Keratinocyte (primary cell): ENCODE results near the gene SMYD3. TPM values are rescaled to one million over a fixed set of nuclear protein-coding genes. Genes with fewer than 3 reads are reported as not detected.

Source experiments
- DNase-seq: peaks from one replicate; pipeline ENCODE4 v3.0.0-alpha.2; 2011; ENCODE audit warnings: low read depth, missing footprints, low spot score
- FAIRE-seq: peaks from 2 replicates; lab custom pipeline; 2011; peaks lifted over from hg19 to GRCh38; lab: Jason Lieb, UNC
- H2AFZ ChIP-seq: 2 replicates; pipeline ENCODE4 v1.6.0; 2012; ENCODE audit warnings: low read length, control low read depth, inconsistent platforms; ENCODE audit not compliant: control insufficient read depth
- H3K27ac ChIP-seq: 2 replicates; pipeline ENCODE4 v1.5.1; 2011; ENCODE audit warnings: low read length; ENCODE audit not compliant: control insufficient read depth, insufficient read depth
- H3K27me3 ChIP-seq: 3 replicates; pipeline ENCODE4 v1.6.0; 2011; ENCODE audit warnings: low read length; ENCODE audit not compliant: control insufficient read depth, insufficient read depth; ENCODE audit errors: extremely low read depth
- H3K36me3 ChIP-seq, 2 experiments: 2 replicates in 1 of 2; 3 replicates in 1 of 2; pipeline ENCODE4 v1.5.1; 2011; ENCODE audit warnings: low read length in 2 of 2, mild to moderate bottlenecking in 1 of 2; ENCODE audit not compliant: control insufficient read depth in 2 of 2, insufficient read depth in 2 of 2; ENCODE audit errors: extremely low read depth in 1 of 2
- H3K4me1 ChIP-seq: 3 replicates; pipeline ENCODE4 v1.5.1; 2011; ENCODE audit warnings: low read length; ENCODE audit not compliant: control insufficient read depth, insufficient read depth; ENCODE audit errors: extremely low read depth
- H3K4me2 ChIP-seq: 3 replicates; pipeline ENCODE4 v1.6.0; 2011; ENCODE audit warnings: low read depth, low read length; ENCODE audit not compliant: control insufficient read depth, insufficient read depth; ENCODE audit errors: extremely low read depth
- H3K4me3 ChIP-seq, 3 experiments: fragments of 200-600 bp in 1 of 3; sonication (generic) in 1 of 3; 2 replicates in 2 of 3; 3 replicates in 1 of 3; pipeline ENCODE4 v1.5.1; 2011 to 2016; ENCODE audit warnings: low read length in 3 of 3, mild to moderate bottlenecking in 3 of 3, control low read depth in 2 of 3, inconsistent platforms in 1 of 3, low read depth in 1 of 3, mixed read lengths in 1 of 3, mixed run types in 1 of 3, moderate library complexity in 1 of 3; ENCODE audit not compliant: control insufficient read depth in 2 of 3, insufficient read depth in 2 of 3; ENCODE audit errors: extremely low read depth in 1 of 3
- H3K79me2 ChIP-seq: 2 replicates; pipeline ENCODE4 v1.6.0; 2012; ENCODE audit warnings: low read length; ENCODE audit not compliant: control insufficient read depth, insufficient read depth
- H3K9ac ChIP-seq: 3 replicates; pipeline ENCODE4 v1.6.0; 2011; ENCODE audit warnings: low read length; ENCODE audit not compliant: control insufficient read depth, insufficient read depth; ENCODE audit errors: extremely low read depth
- H3K9me1 ChIP-seq: 3 replicates; pipeline ENCODE4 v1.6.0; 2011; ENCODE audit warnings: low read length; ENCODE audit not compliant: control insufficient read depth, insufficient read depth; ENCODE audit errors: extremely low read depth
- H3K9me3 ChIP-seq: 2 replicates; pipeline ENCODE4 v1.5.1; 2012; ENCODE audit warnings: low read depth, low read length; ENCODE audit not compliant: control insufficient read depth
- H4K20me1 ChIP-seq: 3 replicates; pipeline ENCODE4 v1.6.0; 2011; ENCODE audit warnings: low read length; ENCODE audit not compliant: control insufficient read depth, insufficient read depth; ENCODE audit errors: extremely low read depth
- EZH2 ChIP-seq: IDR thresholded peaks from one replicate; pipeline ENCODE4 v1.6.1; 2012; ENCODE audit warnings: inconsistent platforms, mild to moderate bottlenecking, low read length, moderate library complexity
- dilution Hi-C: fragments of 300-500 bp; cut with MboI; formaldehyde crosslinking; loops from one replicate; pipeline ENCODE4 v1.7.0; 2020; ENCODE audit warnings: low sequenced_read_pairs; ENCODE audit not compliant: extremely low pct_ligation_motif_present
- polyA plus RNA-seq, 5 experiments: library from polyadenylated mRNA; depleted of rRNA in 3 of 5; stranded (reverse) in 3 of 5; stranded (forward) in 1 of 5; unstranded in 1 of 5; fragments of >200 nt; gene quantifications; 1 replicate in 1 of 5; 2 replicates in 3 of 5; 3 replicates in 1 of 5; pipeline versions ENCODE4 v1.2.1 to v1.2.3, GENCODE V29; 2011 to 2012; ENCODE audit warnings: missing spikeins in 2 of 5, low read depth in 1 of 5, low replicate concordance in 1 of 5
- TF ChIP-seq, protein P1 (sequence below), 3 experiments: IDR thresholded peaks in 1 of 3; conservative IDR thresholded peaks in 1 of 3; optimal IDR thresholded peaks in 1 of 3; 2 replicates in 2 of 3; 3 replicates in 1 of 3; pipeline versions ENCODE3 to v1.5.1; 2011; ENCODE audit warnings: low read length in 3 of 3, mild to moderate bottlenecking in 3 of 3, moderate library complexity in 2 of 3, control low read depth in 1 of 3, inconsistent platforms in 1 of 3; ENCODE audit not compliant: insufficient read depth in 2 of 3; ENCODE audit errors: extremely low read depth in 1 of 3

The SMYD3 gene
- polyA plus RNA-seq, 1 donor (not counting 4 experiments of a cell fraction or from before 2014, with no cell fraction given): 31.0 TPM

GRCh38 chr1:246367041-246367440, 140.0 kb downstream of the SMYD3 start:
- FAIRE-seq: no peak
- no peaks in the 10 kb centered on the region for H3K79me2 ChIP-seq
- H3K27me3 ChIP-seq: no peaks in the 10 kb centered on the region
- no peak overlapping the region for H3K4me3 ChIP-seq
- H4K20me1 ChIP-seq: no peaks in the 10 kb centered on the region
- dilution Hi-C loops: no loop called here
- no peaks in the 10 kb centered on the region for H3K9me1 ChIP-seq
- H3K27ac ChIP-seq: no peak overlapping the region
- H2AFZ ChIP-seq: no peak overlapping the region
- DNase-seq: no peak
- no peak overlapping the region for H3K4me2 ChIP-seq
- no peaks in the 10 kb centered on the region for H3K4me1 ChIP-seq
- no peak overlapping the region for H3K9ac ChIP-seq
- no peaks in the 10 kb centered on the region for H3K9me3 ChIP-seq
- TF ChIP-seq, protein P1, sequence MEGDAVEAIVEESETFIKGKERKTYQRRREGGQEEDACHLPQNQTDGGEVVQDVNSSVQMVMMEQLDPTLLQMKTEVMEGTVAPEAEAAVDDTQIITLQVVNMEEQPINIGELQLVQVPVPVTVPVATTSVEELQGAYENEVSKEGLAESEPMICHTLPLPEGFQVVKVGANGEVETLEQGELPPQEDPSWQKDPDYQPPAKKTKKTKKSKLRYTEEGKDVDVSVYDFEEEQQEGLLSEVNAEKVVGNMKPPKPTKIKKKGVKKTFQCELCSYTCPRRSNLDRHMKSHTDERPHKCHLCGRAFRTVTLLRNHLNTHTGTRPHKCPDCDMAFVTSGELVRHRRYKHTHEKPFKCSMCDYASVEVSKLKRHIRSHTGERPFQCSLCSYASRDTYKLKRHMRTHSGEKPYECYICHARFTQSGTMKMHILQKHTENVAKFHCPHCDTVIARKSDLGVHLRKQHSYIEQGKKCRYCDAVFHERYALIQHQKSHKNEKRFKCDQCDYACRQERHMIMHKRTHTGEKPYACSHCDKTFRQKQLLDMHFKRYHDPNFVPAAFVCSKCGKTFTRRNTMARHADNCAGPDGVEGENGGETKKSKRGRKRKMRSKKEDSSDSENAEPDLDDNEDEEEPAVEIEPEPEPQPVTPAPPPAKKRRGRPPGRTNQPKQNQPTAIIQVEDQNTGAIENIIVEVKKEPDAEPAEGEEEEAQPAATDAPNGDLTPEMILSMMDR (optimal IDR thresholded peaks at IDR 0.05 in 1 of 3, IDR thresholded peaks at IDR 0.05 in 1 of 3, conservative IDR thresholded peaks at IDR 0.05 in 1 of 3; ENCODE audit: extremely low read depth in 1 of 3, insufficient read depth in 2 of 3, low read length in 3 of 3): no peak
- no peak for TF ChIP-seq EZH2
- no peaks in the 10 kb centered on the region for H3K36me3 ChIP-seq

GRCh38 chr1:246365708-246366107, 141.4 kb downstream of the SMYD3 start:
- no peaks in the 10 kb centered on the region for H3K36me3 ChIP-seq
- no peak overlapping the region for H2AFZ ChIP-seq
- no peaks in the 10 kb centered on the region for H3K4me1 ChIP-seq
- H3K79me2 ChIP-seq: no peaks in the 10 kb centered on the region
- no peak overlapping the region for H3K4me3 ChIP-seq
- no peaks in the 10 kb centered on the region for H4K20me1 ChIP-seq
- DNase-seq: no peak
- FAIRE-seq: no peak
- H3K4me2 ChIP-seq: no peak overlapping the region
- H3K9me1 ChIP-seq: no peaks in the 10 kb centered on the region
- H3K27ac ChIP-seq: no peak overlapping the region
- TF ChIP-seq EZH2: no peak
- TF ChIP-seq, protein P1 (optimal IDR thresholded peaks at IDR 0.05 in 1 of 3, IDR thresholded peaks at IDR 0.05 in 1 of 3, conservative IDR thresholded peaks at IDR 0.05 in 1 of 3; ENCODE audit: extremely low read depth in 1 of 3, insufficient read depth in 2 of 3, low read length in 3 of 3): no peak
- H3K27me3 ChIP-seq: no peaks in the 10 kb centered on the region
- dilution Hi-C loops: no loop called here
- no peaks in the 10 kb centered on the region for H3K9me3 ChIP-seq
- no peak overlapping the region for H3K9ac ChIP-seq
